ENCODE measurements around the gene PRSS27.

PRSS27 gene

GRCh38 chr16:2720064-2720457 is at the start of gene PRSS27:
TSS of gene PRSS27 (minus strand) at chr16:2720224. CDS start at chr16:2720160, 64 bp downstream.
- no peak for DNase-seq

- DNase-seq: no peak
Measured at GRCh38 chr16:2769675-2770056, 49.6 kb upstream of the PRSS27 start.

GRCh38 chr16:2769100-2769529 is 49.1 kb upstream of the PRSS27 start:
- no peak for DNase-seq

- no peak for DNase-seq
Measured at GRCh38 chr16:2768403-2769089, 48.5 kb upstream of the PRSS27 start.

- no peak for DNase-seq
Measured at GRCh38 chr16:2767891-2768290, 47.9 kb upstream of the PRSS27 start.

GRCh38 chr16:2767140-2767731 is 47.2 kb upstream of the PRSS27 start:
- no peak for DNase-seq

GRCh38 chr16:2766430-2767139 is 46.6 kb upstream of the PRSS27 start:
- no peak for DNase-seq

- DNase-seq: no peak
Measured at GRCh38 chr16:2765462-2766404, 45.7 kb upstream of the PRSS27 start.

GRCh38 chr16:2764718-2765117 is 44.7 kb upstream of the PRSS27 start:
- no peak for DNase-seq

GRCh38 chr16:2763173-2763572 is 43.1 kb upstream of the PRSS27 start:
- DNase-seq: no peak

GRCh38 chr16:2762711-2763110 is 42.7 kb upstream of the PRSS27 start:
- DNase-seq: no peak

- DNase-seq: no peak
Measured at GRCh38 chr16:2761886-2762583, 42.0 kb upstream of the PRSS27 start.

- no peak for DNase-seq
Measured at GRCh38 chr16:2761472-2761871, 41.4 kb upstream of the PRSS27 start.

GRCh38 chr16:2757344-2757743 is 37.3 kb upstream of the PRSS27 start:
- DNase-seq: no peak

- DNase-seq: no peak
Measured at GRCh38 chr16:2756288-2757015, 36.4 kb upstream of the PRSS27 start.

- DNase-seq: no peak
Measured at GRCh38 chr16:2755158-2755557, 35.1 kb upstream of the PRSS27 start.

GRCh38 chr16:2753733-2754020 is 33.7 kb upstream of the PRSS27 start:
- DNase-seq: no peak

GRCh38 chr16:2752850-2753732 is 33.1 kb upstream of the PRSS27 start:
- peak; percentile 55 for DNase-seq

GRCh38 chr16:2752035-2752849 is 32.2 kb upstream of the PRSS27 start, which contains the start of gene SRRM2:
TSS of gene SRRM2 (plus strand) at chr16:2752638. CDS start at chr16:2756365, 3,727 bp downstream.
- DNase-seq: peak; percentile 87

GRCh38 chr16:2751577-2752034 is 31.6 kb upstream of the PRSS27 start:
- DNase-seq: no peak

Data from DMS153 (cell line).